CD4-positive, CD25-positive, alpha-beta regulatory T cell (primary cell): ENCODE measurements around the gene FAM124A. TPM values are rescaled to one million over a fixed set of nuclear protein-coding genes. Genes with fewer than 3 reads are reported as not detected.

Experiments
- ATAC-seq, 2 donors: fragments of 150-1000 bp; cut with Tn5 transposase; one replicate each; pipeline ENCODE4 v1.10.0; 2021; ENCODE audit warnings: low read depth in 2 of 2, moderate number of reproducible peaks in 2 of 2, moderate library complexity in 1 of 2
- DNase-seq, 3 donors: peaks; one replicate each; pipeline versions ENCODE4 v3.0.0 to v3.0.0-alpha.2; 2012 to 2022; ENCODE audit warnings: mixed read lengths in 1 of 3
- H3K27ac ChIP-seq: one replicate; pipeline ENCODE4 v1.7.0; 2013; ENCODE audit warnings: mild to moderate bottlenecking, low read length; ENCODE audit not compliant: insufficient read depth, poor library complexity, severe bottlenecking
- H3K27me3 ChIP-seq: one replicate; pipeline ENCODE4 v1.7.0; 2013; ENCODE audit warnings: low read length; ENCODE audit not compliant: control insufficient read depth, insufficient read depth
- H3K36me3 ChIP-seq: one replicate; pipeline ENCODE4 v1.7.0; 2013; ENCODE audit warnings: mild to moderate bottlenecking, low read length, moderate library complexity; ENCODE audit not compliant: control insufficient read depth, insufficient read depth
- H3K4me1 ChIP-seq: 2 replicates; pipeline ENCODE4 v1.7.0; 2013; ENCODE audit warnings: mild to moderate bottlenecking, low read length; ENCODE audit not compliant: insufficient read depth, control insufficient read depth, poor library complexity, severe bottlenecking
- H3K4me3 ChIP-seq: one replicate; pipeline ENCODE4 v1.7.0; 2013; ENCODE audit warnings: low read depth, mild to moderate bottlenecking, low read length, moderate library complexity
- H3K9me3 ChIP-seq, 2 experiments: 1 replicate in 1 of 2; 2 replicates in 1 of 2; pipeline ENCODE4 v1.7.0; 2013; ENCODE audit warnings: low read length in 2 of 2, mild to moderate bottlenecking in 1 of 2, moderate library complexity in 1 of 2; ENCODE audit not compliant: control insufficient read depth in 2 of 2
- H3K27ac Mint-ChIP-seq, 3 donors: one replicate each; pipeline ENCODE4 v1.8.0; 2020 to 2022; ENCODE audit warnings: mild to moderate bottlenecking in 3 of 3, mixed read lengths in 3 of 3, moderate library complexity in 2 of 3
- H3K27me3 Mint-ChIP-seq: one replicate; pipeline ENCODE4 v1.8.0; 2022; ENCODE audit warnings: mild to moderate bottlenecking, mixed read lengths
- H3K36me3 Mint-ChIP-seq: one replicate; pipeline ENCODE4 v1.8.0; 2020; ENCODE audit warnings: mixed read lengths
- H3K4me1 Mint-ChIP-seq, 4 donors: one replicate each; pipeline ENCODE4 v1.8.0; 2020 to 2022; ENCODE audit warnings: mixed read lengths in 4 of 4, mild to moderate bottlenecking in 1 of 4
- H3K4me3 Mint-ChIP-seq, 4 donors: one replicate each; pipeline ENCODE4 v1.8.0; 2020 to 2022; ENCODE audit warnings: mild to moderate bottlenecking in 4 of 4, mixed read lengths in 4 of 4, moderate library complexity in 3 of 4
- H3K9me3 Mint-ChIP-seq, 7 donors: one replicate each; pipeline ENCODE4 v1.8.0; 2020 to 2022; ENCODE audit warnings: mixed read lengths in 7 of 7, mild to moderate bottlenecking in 3 of 7, moderate library complexity in 2 of 7
- polyA plus RNA-seq, 4 donors: library from polyadenylated mRNA; unstranded; fragments of 300-500 nt; fragmentation: Illumina TruSeq; gene quantifications; one replicate each; pipeline ENCODE4 v1.2.3, GENCODE V29; 2021
- total RNA-seq: library from RNA; stranded (reverse); gene quantifications from one replicate; pipeline ENCODE4 v1.2.3, GENCODE V29; 2022

The FAM124A gene
- total and polyA plus RNA-seq, 5 donors from 2014 or later, result not detected

- Histone ChIP-seq H3K9me3 (no peaks in the 10 kb centered on the region), H3K4me1 (no peaks in the 10 kb centered on the region), H3K36me3 (no peaks in the 10 kb centered on the region), H3K27ac (no peak overlapping the region), H3K4me3 (no peak overlapping the region), H3K27me3 (no peaks in the 10 kb centered on the region)
- no peaks in the 10 kb centered on the region for H3K4me1 Mint-ChIP-seq
- ATAC-seq (no peak), DNase-seq (no peak)
- no peaks in the 10 kb centered on the region for H3K36me3 Mint-ChIP-seq
- no peak overlapping the region for H3K27ac Mint-ChIP-seq
- H3K4me3 Mint-ChIP-seq, result no peak overlapping the region
- H3K27me3 Mint-ChIP-seq, result no peaks in the 10 kb centered on the region
- no peaks in the 10 kb centered on the region for H3K9me3 Mint-ChIP-seq
Measured at GRCh38 chr13:51321836-51322235, 99.6 kb downstream of the FAM124A start.

GRCh38 chr13:51322826-51323225 lies 100.6 kb downstream of the FAM124A start:
- DNase-seq, result no peak
- no peaks in the 10 kb centered on the region for H3K4me1 ChIP-seq
- no peak overlapping the region for H3K27ac ChIP-seq
- Mint-ChIP-seq H3K36me3 (no peaks in the 10 kb centered on the region), H3K27me3 (no peaks in the 10 kb centered on the region), H3K27ac (no peak overlapping the region), H3K9me3 (no peaks in the 10 kb centered on the region), H3K4me3 (no peak overlapping the region), H3K4me1 (no peaks in the 10 kb centered on the region)
- no peak for ATAC-seq
- H3K36me3 ChIP-seq, result no peaks in the 10 kb centered on the region
- H3K27me3 ChIP-seq, result no peaks in the 10 kb centered on the region
- no peaks in the 10 kb centered on the region for H3K9me3 ChIP-seq
- no peak overlapping the region for H3K4me3 ChIP-seq

GRCh38 chr13:51323824-51324511 lies 101.8 kb downstream of the FAM124A start:
- Mint-ChIP-seq H3K36me3 (no peaks in the 10 kb centered on the region), H3K4me1 (no peaks in the 10 kb centered on the region), H3K27ac (no peak overlapping the region), H3K27me3 (no peaks in the 10 kb centered on the region), H3K4me3 (no peak overlapping the region), H3K9me3 (no peaks in the 10 kb centered on the region)
- H3K27ac ChIP-seq, result no peak overlapping the region
- H3K4me3 ChIP-seq, result no peak overlapping the region
- H3K27me3 ChIP-seq, result no peaks in the 10 kb centered on the region
- H3K9me3 ChIP-seq, result no peaks in the 10 kb centered on the region
- no peaks in the 10 kb centered on the region for H3K4me1 ChIP-seq
- H3K36me3 ChIP-seq, result no peaks in the 10 kb centered on the region
- ATAC-seq (no peak), DNase-seq (no peak)

DNA sequence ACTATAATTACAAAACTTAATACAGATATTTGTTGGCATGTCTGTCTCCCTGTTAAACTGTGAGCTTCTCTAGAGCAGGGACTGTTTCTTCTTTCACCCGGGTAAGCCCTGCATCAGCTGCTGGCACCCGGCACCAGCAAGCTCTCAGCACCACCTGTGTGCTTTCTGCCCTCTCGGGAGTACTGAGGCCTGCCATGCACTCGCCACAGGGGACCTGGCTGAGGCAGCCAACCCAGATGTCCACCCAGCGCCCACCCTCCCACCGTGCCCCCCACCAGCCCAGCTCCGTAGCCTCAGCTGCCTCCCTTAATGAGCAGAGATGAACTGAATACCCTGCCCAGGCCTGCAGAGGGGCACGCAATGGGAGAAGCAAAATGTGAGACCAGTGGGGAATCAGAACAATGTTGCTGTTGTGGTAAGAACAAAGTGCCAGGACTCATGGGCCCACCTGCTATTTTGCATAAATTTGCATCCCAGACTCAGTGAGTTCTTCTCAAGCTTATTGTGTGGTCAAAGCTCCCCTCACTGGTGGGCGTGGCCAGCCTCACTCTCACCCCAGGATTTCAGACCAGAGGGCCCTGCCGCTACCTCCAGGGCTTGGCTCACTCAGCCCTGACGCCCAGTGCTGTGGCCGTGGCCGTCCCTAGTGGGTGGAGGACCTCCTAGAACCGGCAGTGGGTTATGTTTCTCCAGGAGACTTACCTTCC lies 102.7 kb downstream of the FAM124A start:
- no peak overlapping the region for H3K27ac Mint-ChIP-seq

GRCh38 chr13:51325837-51326236 lies 103.6 kb downstream of the FAM124A start:
- Mint-ChIP-seq H3K4me1 (peaks cover 0 to 4% (median 2%) of the 10 kb centered on the region in 4 donors), H3K9me3 (no peaks in the 10 kb centered on the region), H3K27ac (no peak overlapping the region), H3K27me3 (no peaks in the 10 kb centered on the region), H3K36me3 (no peaks in the 10 kb centered on the region), H3K4me3 (no peak overlapping the region)
- H3K9me3 ChIP-seq, result no peaks in the 10 kb centered on the region
- H3K4me1 ChIP-seq, result no peaks in the 10 kb centered on the region
- H3K27me3 ChIP-seq, result no peaks in the 10 kb centered on the region
- H3K4me3 ChIP-seq, result no peak overlapping the region
- no peak for ATAC-seq
- H3K27ac ChIP-seq, result no peak overlapping the region
- no peaks in the 10 kb centered on the region for H3K36me3 ChIP-seq
- DNase-seq, result no peak

More for the DNA sequence above, 102.7 kb downstream of the FAM124A start:
- no peaks in the 10 kb centered on the region for H3K27me3 ChIP-seq
- no peaks in the 10 kb centered on the region for H3K9me3 ChIP-seq
- H3K4me1 ChIP-seq, result no peaks in the 10 kb centered on the region
- no peaks in the 10 kb centered on the region for H3K4me1 Mint-ChIP-seq
- H3K36me3 Mint-ChIP-seq, result no peaks in the 10 kb centered on the region
- ATAC-seq, result no peak
- H3K4me3 ChIP-seq, result no peak overlapping the region
- H3K27me3 Mint-ChIP-seq, result no peaks in the 10 kb centered on the region
- DNase-seq, result no peak
- H3K9me3 Mint-ChIP-seq, result no peaks in the 10 kb centered on the region
- no peak overlapping the region for H3K27ac ChIP-seq
- no peak overlapping the region for H3K4me3 Mint-ChIP-seq
- no peaks in the 10 kb centered on the region for H3K36me3 ChIP-seq

DNA sequence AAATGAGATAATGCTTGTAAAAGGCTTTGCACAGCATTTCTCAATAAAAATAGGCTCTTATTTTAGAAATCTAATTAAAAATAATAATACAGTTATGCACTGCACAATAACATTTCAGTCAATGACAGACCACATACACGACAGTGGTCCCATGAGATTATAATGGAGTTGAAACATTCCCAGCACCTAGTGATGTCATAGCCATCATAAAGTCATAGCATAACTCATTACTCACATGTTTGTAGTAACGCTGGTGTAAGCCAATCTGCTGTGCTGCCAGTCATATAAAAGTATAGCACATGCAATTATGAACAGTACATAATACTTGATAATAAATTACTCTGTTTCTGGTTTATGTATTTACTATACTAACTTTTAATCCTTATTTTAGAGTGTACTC lies 104.6 kb downstream of the FAM124A start:
- no peaks in the 10 kb centered on the region for H3K36me3 Mint-ChIP-seq
- no peaks in the 10 kb centered on the region for H3K9me3 ChIP-seq
- no peaks in the 10 kb centered on the region for H3K36me3 ChIP-seq
- no peak overlapping the region for H3K4me3 Mint-ChIP-seq
- no peaks in the 10 kb centered on the region for H3K9me3 Mint-ChIP-seq
- H3K4me1 ChIP-seq, result no peaks in the 10 kb centered on the region
- no peak for ATAC-seq
- DNase-seq, result no peak
- H3K27me3 ChIP-seq, result no peaks in the 10 kb centered on the region
- no peak overlapping the region for H3K4me3 ChIP-seq
- H3K27me3 Mint-ChIP-seq, result no peaks in the 10 kb centered on the region
- no peak overlapping the region for H3K27ac Mint-ChIP-seq
- no peak overlapping the region for H3K27ac ChIP-seq
- peaks cover 0 to 9% (median 4%) of the 10 kb centered on the region in 4 donors for H3K4me1 Mint-ChIP-seq

DNA sequence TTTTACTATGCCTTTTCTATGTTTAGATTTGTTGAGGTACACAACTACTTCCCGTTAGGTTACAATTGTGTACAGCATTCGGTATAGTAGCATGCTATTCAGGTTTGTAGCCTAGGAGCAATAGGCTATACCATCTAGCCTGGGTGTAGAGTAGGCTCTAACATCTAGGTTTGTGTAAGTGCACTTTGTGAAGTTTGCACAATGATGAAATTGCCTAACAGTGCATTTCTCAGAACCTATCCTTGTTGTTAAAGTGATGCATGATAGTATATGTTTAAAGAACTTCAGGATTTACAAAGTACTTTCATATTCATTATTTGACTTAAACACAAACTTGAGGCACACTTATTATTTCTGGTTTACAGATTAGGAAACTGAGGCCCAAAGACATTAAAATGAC lies 105.8 kb downstream of the FAM124A start:
- ATAC-seq (no peak), DNase-seq (no peak)
- Mint-ChIP-seq H3K27me3 (no peaks in the 10 kb centered on the region), H3K27ac (no peak overlapping the region), H3K36me3 (no peaks in the 10 kb centered on the region), H3K4me1 (peaks cover 0 to 14% (median 6%) of the 10 kb centered on the region in 4 donors), H3K4me3 (no peak overlapping the region), H3K9me3 (no peaks in the 10 kb centered on the region)
- Histone ChIP-seq H3K4me1 (peaks cover 2% of the 10 kb centered on the region), H3K27me3 (no peaks in the 10 kb centered on the region), H3K4me3 (no peak overlapping the region), H3K27ac (no peak overlapping the region), H3K36me3 (no peaks in the 10 kb centered on the region), H3K9me3 (no peaks in the 10 kb centered on the region)

DNA sequence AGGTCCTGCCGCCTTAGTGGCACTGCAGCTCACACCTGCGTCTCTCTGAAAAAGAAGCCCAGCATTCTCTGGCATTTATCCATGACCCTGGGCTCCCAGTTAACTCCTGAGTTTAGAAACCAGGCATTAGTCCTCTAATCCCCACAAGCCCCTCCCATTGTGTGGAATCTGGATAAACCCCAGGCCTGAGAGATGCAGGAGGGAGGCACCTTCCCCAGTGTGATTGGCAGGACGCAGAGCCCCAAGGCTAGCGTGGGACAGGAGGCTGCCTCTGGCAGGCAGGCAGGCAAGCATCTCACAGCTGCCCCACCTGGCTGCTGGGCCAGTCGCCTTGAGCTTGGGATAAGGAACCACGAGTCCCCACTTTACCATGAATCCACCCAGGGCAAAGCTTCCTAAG lies 106.3 kb downstream of the FAM124A start:
- Histone ChIP-seq H3K4me1 (peaks cover 3% of the 10 kb centered on the region), H3K36me3 (no peaks in the 10 kb centered on the region), H3K4me3 (no peak overlapping the region), H3K27ac (no peak overlapping the region), H3K27me3 (no peaks in the 10 kb centered on the region), H3K9me3 (no peaks in the 10 kb centered on the region)
- ATAC-seq, result no peak
- H3K4me3 Mint-ChIP-seq, result no peak overlapping the region
- no peak for DNase-seq
- no peak overlapping the region for H3K27ac Mint-ChIP-seq
- H3K36me3 Mint-ChIP-seq, result no peaks in the 10 kb centered on the region
- no peaks in the 10 kb centered on the region for H3K9me3 Mint-ChIP-seq
- no peaks in the 10 kb centered on the region for H3K27me3 Mint-ChIP-seq
- peaks cover 0 to 17% (median 7%) of the 10 kb centered on the region in 4 donors for H3K4me1 Mint-ChIP-seq
